GM19455 (cell line): ENCODE measurements around the gene MAP2K2.

ENCODE experiments used
- ATAC-seq: cut with Tn5 transposase; IDR thresholded peaks from one replicate; pipeline ENCODE4 v1.9.1; 2021; ENCODE audit not compliant: unreplicated experiment

Gene MAP2K2

DNA sequence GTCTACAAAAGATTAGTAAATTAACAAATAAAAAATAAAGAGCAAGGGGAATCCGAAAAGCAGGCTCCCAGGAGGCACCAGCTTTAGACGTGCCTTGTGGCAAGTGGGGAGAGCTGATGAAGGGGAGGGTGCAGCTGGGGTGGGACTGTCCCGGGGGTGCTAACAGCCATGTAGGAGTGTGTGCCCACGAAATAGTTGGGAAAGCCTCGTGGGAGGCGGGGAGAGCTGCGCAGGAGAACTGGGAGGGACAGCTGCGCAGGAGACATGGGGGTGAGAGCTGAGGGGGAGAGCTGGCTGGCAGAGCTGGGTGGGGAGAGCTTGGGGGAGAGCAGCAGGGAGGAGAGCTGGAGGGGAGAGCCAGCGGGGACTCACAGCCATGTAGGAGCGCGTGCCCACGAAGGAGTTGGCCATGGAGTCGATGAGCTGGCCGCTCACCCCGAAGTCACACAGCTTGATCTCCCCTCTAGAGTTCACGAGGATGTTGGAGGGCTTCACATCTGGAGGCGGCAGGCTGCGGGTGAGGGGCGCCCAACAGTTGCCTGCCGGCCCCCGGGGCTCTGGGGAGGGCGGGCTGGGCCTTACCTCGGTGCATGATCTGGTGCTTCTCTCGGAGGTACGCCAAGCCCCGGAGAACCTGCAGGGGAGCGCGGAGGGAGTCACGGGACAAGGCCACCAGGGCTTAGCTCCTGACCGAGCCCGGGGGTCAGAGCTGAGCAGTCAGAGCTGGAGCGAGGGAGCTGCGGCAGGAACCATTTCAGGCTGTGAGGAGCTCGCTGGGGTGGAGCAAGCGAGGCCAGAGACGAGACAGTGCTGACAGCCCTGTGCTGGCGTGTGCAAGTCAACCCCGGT lies 23.1 kb downstream of the MAP2K2 start:
- ATAC-seq = no peak

DNA sequence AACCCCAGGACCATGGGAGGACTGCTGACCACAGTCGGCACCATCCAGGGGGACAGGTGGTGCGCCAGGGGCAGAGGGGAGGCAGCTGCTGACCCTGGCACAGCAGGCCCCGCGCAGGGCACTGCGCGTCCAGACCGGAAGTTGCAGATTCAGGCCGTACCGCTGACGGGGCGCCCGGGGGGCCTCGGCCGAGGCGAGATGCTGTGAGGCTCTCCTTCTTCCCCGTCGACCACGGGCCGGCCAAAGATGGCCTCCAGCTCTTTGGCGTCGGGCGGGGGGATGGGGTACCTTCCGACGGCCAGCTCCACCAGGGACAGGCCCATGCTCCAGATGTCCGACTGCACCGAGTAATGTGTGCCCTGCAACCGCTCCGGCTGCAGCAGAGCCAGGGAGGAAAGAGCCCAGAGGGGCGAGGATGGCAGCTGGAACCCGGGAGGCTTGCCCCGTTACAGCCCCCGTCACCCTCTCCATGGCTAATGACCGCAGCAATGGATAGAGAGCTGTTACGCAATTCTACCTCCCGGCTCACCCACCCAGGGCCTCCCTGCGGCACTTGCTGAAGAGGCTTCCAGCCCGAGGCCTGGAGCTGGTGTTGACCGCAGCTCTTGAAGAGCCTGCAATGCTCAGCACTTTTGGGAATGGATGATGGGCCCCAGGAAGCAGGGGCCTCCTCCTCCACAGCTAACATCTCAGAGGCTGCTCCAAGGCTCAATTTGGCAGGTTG lies 24.7 kb downstream of the MAP2K2 start:
- no peak for ATAC-seq

DNA sequence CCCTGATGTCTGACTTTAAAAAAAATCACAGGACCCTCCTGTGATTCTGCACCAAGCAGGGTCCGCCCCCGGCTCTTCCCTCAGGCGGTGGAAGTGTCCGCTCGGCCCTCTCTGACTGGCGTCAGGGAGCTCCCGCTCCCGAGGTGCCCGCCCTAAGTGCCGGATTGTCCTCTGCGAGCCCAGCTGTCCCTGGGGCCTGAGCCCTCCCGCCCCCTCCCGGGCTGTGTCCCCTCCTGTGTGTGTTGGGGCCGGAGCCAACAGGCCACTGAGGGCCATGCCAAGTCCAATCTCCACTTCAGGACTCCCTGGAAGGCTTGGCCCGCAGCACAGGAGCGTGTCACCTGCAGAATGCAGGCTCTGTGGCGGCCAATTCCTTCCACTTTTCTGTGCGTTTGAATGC lies 25.4 kb downstream of the MAP2K2 start:
- ATAC-seq = no peak

DNA sequence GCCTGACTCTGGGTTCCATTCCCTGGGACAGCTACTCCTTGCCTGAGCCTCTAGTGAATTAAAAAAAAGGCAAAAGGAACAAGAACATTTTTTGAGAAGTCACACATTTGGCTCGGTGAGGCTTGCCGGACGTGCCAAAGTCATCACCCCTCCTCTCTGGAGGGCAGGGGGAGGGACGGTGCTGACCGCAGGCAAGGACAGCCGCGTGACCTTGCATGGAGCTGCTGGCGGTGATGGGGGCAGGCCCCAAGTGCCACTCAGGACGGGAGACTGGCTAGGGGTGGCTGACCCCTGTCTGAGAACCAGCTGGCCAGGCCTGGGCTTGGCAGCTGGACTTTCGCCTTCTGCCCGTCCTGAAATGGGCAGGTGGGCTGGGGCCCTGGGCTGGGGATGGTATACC lies 26.4 kb downstream of the MAP2K2 start:
- ATAC-seq = no peak

DNA sequence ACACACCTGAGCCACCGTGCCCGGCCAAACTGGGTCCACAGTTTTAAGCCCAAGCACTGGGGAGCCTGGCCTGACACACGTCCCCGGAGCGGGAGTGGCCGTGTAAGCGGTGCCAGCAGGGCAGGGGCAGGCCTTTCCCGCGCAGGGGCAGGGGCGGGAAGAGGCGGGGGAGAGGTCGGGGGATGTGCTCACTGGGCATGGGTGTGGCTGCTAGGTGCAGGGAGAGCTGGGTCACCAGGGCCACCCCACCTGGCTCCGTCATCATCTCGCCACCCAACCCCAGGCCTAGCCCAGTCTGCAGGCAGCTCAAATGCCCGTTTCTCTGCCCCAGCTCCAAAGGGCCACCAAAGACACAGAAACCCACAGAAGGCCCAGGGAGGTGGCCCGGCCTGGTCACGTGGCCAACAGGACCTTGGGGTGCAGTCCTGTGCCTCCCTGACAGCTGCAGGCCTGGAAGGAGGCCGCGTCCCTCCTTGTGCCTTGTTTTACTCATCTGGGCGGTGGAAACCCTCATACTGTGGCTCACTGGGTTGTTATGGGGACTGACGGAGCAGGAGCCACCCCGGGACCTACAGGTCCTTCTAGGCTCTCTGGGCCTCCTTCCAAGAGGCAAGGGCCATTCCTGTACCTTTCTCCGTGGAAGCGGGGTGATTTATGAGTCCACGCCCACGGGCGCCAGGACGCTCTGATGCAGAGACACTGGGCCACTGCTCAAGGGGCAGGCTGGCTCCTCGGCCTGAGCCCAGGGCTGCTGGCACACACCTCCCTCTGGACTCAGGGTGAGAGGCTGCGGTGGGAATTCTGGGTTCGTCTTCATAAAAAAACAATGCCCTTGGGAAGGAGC lies 27.7 kb downstream of the MAP2K2 start:
- no peak for ATAC-seq

DNA sequence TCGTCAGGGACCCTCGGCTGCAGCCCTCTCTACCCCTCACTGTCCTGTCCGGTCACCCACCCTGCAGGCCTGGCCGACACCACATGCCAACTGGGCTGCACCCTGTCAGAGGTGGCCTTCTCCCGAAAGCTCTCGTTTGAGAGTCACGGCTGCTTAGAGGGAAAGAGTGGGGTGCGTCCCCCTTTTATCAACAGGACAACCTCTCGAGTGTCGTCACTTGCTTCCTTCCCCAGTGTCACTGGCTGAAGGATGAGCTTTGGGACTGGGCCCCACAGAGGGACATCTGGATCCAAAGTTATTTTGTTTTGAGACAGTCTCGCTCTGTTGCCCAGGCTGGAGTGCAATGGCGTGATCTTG lies 28.5 kb downstream of the MAP2K2 start:
- ATAC-seq = no peak

DNA sequence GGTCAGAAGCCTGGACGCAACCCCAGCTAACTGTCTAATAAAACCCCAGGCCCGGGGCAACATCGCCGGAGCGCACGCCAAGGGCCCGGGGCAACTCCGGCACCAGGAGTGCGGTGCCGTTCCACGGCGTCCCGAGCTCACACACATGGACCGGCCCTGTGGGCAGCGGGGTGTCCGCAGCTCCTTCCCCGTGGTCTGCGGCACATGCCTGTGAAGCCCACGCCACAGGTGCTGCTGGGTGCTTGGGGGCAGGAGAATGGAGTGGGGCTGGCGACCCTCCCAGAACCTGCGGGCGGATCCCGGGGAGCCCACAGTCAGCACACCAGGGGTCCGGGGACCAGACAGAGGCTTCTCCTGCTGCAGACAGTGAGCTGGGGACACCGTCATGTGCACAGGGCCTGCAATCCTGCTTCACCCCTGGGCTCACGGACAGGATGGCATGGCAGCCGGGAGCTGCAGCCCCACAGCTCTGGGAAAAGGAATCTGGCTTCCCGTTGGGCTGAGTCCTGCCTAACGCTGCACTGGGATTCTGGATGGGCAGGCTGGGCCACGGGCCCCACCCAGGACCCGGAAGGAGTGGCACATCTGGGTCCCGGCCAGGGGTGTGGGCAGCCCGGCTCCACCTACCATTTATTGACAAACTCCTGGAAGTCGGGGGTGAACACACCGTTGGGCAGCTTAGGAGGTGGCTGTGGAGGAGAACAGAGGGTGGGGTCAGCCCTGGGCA lies 29.0 kb downstream of the MAP2K2 start:
- ATAC-seq = no peak

DNA sequence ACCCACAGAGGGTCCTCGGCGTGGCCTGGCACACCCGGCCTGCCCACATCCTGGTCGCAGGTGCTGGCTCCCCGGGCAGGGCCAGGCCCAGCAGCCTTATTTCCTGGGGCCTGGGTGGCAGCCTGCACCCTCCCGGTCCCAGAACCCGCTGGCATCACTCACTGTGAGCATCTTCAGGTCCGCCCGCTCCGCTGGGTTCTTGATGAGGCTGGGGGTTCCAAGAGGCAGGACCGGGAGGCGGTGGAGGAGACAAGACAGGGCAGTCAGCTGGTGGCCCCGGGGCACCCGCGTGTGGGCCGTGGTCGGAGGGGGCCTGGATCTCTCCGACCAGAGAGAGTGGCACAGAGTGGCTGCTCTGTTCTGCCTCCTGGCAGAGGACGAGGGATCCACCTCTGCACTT lies 29.6 kb downstream of the MAP2K2 start:
- ATAC-seq = no peak

DNA sequence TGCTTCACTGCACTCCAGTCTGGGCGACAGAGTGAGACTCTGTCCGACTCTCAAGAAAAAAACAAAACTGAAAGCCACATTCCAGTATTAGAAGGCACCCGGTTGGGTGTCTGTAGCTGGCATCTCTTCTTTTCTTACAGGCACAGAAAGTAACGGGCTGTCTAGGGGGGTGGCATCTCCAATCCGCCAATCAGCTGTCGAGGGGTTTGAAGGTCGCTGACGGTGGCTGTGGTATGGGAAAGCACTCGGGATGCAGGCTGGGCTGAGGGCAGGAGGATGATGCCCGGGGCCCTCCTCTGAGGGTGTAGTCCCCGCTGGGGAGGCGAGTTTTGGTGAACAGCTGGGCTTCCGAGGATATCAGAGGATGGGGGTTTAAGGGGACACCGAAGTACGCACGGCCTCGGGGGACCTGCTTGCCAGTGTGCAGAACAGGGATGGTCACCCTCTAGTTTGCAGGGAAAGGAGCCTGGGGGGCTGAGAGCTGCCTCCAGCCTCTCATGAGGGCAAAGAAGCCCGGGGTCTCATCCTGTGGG lies 30.2 kb downstream of the MAP2K2 start:
- ATAC-seq = no peak

DNA sequence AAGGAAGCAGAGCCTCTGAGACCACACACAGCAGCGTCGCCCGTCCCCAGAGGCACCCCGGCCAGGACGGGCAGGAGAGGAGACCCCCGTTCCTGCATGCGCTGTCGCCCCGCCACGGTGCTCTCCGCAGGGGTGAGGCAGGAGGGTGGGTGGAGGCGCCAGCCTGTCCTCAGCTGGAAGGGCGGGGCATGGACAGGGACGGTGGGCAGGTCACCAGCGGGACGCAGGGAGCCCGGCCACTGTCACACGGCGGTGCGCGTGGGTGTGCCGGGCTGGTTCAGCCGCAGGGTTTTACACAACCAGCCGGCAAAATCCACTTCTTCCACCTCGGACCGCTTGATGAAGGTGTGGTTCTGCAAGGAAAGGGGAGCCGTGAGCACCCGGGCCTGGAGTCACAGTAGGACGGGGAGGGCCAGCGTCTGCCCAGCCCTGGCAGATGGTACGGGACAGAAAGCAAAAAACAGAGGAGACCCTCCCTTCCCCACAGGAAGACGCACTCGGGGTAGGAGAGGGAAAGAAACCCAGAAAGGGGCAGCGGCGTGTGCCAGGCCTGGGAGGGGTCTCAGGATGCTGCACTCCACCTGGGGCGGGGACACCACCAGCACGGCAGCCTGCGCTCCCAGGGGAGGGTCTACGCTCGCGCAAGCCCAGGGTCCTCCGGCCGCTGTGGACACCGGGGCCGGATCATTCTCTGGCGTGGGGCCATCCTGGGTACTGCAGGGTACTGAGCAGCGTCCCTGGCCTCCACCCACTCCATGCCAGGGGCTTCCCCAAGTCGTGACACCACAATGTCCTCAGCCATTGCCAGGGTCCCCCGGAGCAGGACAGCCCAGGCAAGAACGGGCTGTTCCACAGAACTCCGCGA lies 33.3 kb downstream of the MAP2K2 start:
- ATAC-seq = no peak

DNA sequence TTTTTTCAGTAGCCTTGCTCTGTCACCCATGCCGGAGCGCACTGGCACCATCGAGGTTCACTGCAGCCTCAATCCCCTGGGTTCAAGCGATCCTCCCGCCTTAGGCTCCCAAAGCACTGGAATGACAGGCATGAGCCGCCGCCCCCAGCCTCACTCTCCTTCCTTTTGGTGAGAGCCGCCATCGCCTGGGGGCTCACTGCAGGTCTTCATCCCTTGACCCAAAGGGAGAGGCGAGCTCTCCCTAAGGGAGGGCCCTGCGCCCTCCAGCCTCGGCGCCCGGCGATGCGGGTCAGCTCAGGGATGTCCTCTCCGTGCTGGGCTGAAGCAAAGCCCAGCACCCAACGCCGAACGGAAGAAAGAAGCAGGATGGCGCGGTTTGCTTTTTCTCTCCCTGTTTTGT lies 34.0 kb downstream of the MAP2K2 start:
- ATAC-seq = no peak

DNA sequence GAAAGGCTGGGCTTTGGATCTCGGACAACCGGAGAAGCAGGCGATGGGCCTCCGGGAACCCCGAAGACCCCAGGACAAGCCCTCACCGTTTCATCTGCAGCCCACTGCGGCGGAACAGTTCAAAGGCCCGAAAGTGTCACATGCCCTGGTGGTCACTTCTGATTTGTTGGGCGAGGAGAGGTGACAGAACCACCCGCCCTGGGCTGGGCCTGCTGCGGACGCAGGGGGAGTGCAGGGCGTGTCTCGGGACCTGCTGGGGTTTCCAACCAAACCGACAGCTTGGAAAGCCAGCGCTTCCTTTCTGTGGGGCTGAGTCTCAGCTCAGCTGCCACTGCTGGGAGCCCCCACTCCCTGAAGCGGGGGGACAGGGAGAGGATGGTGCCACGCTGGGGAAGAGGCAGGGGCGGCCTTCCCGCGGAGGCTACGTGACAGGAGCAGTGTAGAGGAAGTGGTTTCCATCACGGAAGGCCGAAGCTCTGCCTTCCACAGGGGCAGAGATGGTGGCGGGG lies 34.5 kb downstream of the MAP2K2 start:
- no peak for ATAC-seq

DNA sequence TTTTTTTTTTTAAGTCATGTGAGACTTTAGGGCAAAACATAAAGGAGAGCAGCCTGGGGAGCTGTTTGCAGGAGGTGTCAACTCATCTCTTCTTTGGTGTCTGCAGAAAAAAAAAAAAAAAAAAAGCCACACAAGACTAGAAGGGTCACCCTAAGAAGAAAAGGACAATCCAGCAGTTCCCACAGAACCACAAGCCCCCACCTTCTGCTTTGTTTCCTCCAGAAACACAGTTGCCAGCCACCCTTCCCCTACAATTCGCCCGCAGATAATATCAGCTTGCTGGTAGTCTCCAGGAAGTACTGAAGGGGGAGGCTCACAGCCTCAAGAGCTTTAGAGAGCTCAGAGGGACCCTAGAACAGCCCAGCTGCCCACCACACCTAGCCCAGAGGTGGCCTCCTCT lies 34.9 kb downstream of the MAP2K2 start:
- no peak for ATAC-seq

DNA sequence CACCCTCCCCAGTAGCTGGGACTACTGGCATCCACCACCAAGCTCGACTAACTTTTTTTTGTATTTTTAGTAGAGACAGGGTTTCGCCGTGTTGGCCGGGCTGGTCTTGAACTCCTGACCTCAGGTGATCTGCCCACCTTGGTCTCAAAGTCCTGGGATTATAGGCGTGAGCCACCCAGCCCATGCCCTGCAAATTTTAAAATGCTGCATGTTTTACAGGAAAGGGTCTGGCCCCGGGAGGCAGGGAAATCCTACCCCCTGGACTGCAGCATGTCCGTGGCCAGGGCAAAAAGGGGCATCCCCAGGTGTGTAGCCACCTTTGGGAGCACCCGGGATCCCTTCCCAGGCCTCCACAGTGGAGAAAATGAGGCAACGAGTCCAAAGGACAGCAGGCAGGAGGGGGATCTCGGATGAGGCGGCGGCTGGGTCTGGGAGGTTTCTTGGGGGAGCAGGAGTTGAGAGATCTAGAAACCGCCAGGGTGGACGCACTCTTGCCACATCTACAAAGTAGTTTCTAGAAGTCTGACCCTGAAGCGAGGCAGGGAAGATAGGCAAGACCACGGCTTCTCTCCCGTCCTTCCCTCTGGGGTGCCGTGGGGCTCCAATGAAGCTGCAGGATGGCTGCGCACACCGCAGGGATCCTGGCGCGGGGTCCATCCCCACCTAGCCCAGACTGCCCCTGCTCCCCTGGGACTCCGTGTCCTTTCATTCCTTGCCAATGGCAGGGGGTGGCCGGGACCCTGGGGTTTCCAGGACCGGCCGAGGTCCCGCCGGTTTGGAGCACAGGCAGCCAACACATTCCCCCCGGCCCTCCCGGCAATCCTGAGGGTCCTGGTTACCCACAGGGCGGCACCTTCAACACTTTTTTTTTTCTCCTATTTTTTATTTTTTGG lies 35.9 kb downstream of the MAP2K2 start:
- no peak for ATAC-seq

DNA sequence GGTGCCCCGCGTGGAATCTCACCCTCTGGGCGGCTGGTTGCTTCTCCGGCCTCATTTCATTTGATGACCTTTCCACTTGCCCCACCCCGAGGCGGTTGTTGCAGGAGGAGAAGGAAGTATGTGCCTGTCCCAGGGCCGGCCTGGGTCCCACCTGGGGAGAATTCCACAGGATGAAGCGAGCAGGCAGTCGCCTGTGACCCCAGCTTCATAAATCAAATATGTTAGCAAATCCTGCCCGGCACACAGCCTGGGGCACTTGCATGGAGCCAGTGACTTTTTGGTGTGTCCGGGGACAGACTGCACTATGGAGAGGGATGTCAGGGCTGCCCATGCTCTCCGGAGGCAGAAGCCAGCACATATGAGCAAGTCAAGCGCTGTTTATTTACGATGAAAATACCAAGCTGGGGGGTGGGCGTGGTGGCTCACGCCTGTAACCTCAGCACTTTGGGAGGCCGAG lies 37.5 kb downstream of the MAP2K2 start:
- no peak for ATAC-seq

DNA sequence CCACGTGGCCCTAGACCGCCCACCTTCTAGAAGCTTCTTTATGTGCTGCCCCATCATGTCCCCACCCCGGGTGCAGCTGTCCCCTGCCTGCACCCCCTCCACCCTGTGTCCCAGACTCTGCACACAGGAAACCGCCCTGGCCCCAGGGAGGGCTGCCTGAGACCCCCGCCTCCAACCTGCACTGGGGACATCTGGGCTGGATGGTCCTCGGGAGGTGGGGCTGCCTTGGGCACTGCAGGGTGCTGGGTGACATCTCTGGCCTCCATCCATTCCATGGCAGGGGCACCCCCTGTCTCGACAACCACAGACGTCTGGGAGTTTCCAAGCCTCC lies 39.4 kb downstream of the MAP2K2 start:
- ATAC-seq = no peak

DNA sequence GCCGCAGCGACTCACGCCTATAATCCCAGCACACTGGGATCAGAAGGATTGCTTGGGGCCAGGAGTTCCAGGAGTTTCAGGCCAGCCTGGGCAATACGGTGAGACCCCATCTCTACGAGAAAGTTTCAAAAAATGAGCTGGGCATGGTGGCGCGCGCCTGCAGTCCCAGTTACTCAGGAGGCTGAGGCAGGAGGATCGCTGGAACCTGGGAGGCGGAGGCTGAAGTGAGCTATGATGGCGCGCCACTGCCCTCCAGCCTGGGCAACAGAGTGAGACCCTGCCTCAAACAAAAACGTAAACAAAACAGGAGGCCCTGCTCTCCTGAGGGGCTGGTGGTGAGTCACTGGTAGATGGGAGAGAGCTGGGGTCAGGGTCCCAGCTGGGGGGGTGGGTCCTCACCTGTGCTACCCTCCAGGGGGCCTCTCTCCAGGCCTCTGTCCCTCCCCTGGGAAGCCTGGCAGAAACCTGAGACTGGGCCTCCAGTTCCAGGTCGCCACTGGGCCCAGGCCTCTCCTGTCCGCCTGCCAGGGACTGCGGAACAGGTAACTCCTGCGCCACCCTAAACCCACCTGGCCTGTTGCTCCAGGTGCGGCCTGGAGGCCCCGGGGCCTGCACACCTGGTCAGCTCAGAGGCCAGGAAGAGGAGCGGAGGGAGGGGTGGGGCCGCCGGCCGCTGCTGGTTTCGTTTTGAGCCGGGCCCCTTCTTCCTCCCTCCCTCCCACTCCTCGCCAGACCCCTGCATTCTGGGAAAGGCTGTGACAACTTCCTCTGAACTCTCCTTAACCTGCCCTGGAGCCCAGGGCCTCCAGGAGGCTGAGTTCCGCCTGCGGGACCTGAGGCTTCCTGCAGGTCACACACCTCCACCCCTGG lies 40.0 kb downstream of the MAP2K2 start:
- ATAC-seq = no peak

DNA sequence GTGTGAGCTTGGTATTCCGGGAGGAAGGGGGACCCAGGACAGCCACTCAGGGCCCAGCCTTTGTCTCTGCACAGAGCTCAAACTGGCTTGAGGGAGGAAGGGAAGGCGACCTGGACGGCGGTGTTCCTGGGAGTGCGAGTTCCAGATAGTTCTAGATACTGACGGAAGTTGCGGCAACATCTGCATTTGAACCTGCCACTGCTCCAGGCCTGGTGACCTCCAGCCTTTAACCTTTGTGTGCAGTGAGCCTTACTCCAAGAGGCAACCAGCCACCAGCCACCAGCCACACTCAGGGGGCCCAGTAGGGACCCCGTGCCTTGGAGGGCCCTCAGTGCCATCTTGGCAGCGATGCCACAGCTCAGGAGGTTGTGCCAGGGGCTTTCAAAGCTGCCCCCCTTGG lies 41.8 kb downstream of the MAP2K2 start:
- ATAC-seq = no peak
